ENCODE data around the gene IL22. TPM values are rescaled to one million over a fixed set of nuclear protein-coding genes. Genes with fewer than 3 reads are reported as not detected.

IL22 gene
- total RNA-seq, 1 experiment from 2014 or later = not detected

DNA sequence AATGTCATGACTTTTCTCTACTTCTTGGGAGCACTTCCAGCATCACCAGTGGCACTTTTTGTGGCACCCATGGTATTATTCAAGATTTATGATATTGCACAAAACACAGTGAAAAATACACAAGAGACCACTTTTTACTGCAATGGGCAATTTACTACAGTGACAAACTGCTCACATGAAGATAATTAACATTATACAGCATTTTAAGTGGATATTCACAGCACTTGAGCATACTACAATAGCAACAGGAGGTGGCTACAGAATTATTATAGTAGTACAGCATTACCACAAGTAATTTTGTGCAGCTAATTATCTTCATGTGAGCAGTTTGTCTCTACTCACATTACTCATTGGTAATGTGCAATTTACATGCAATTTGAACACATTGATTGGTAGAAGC lies 46.1 kb downstream of the IL22 start:
- H3K4me2 ChIP-seq (ENCODE audit: low read length) = no peak overlapping the region
- POLR2A ChIA-PET = no interaction called here
- no peaks in the 10 kb centered on the region for H3K9me2 ChIP-seq (ENCODE audit: insufficient read depth)
- no peak overlapping the region for H3K9ac ChIP-seq (ENCODE audit: low read length)
- CTCF ChIA-PET = no interaction called here
- RAD21 ChIA-PET (ENCODE audit: low non-redundant PET in 1 of 2, low total read pairs in 2 of 2, uncharacterized antibody in 2 of 2, unreplicated experiment in 2 of 2) = no interaction called here
- intact Hi-C loops (cut with micrococcal nuclease) = no loop called here
- no peaks in the 10 kb centered on the region for H3K79me2 ChIP-seq (ENCODE audit: insufficient read depth, low read length)
- no peak overlapping the region for H2AFZ ChIP-seq (ENCODE audit: low read depth, low read length, poor library complexity, severe bottlenecking)
- no TSS peak for BruUV-seq (replicated peaks)
- H3K27me3 ChIP-seq (ENCODE audit: insufficient read depth, low read length) = no peaks in the 10 kb centered on the region
- H3K27ac ChIP-seq (ENCODE audit: low read depth, low read length) = no peak overlapping the region
- TF ChIP-seq, protein P1, sequence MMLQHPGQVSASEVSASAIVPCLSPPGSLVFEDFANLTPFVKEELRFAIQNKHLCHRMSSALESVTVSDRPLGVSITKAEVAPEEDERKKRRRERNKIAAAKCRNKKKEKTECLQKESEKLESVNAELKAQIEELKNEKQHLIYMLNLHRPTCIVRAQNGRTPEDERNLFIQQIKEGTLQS (IDR thresholded peaks at IDR 0.05) = no peak
- TF ChIP-seq FOSL1 (IDR thresholded peaks at IDR 0.05; ENCODE audit: low read depth) = no peak
- TF ChIP-seq SIN3A (IDR thresholded peaks at IDR 0.05; ENCODE audit: low read depth) = no peak
- TF ChIP-seq JUND (IDR thresholded peaks at IDR 0.05) = no peak
- TF ChIP-seq EZH2 (IDR thresholded peaks at IDR 0.05) = no peak
- TF ChIP-seq, protein P2, sequence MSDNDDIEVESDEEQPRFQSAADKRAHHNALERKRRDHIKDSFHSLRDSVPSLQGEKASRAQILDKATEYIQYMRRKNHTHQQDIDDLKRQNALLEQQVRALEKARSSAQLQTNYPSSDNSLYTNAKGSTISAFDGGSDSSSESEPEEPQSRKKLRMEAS (IDR thresholded peaks at IDR 0.05) = no peak
- TF ChIP-seq, protein P3, sequence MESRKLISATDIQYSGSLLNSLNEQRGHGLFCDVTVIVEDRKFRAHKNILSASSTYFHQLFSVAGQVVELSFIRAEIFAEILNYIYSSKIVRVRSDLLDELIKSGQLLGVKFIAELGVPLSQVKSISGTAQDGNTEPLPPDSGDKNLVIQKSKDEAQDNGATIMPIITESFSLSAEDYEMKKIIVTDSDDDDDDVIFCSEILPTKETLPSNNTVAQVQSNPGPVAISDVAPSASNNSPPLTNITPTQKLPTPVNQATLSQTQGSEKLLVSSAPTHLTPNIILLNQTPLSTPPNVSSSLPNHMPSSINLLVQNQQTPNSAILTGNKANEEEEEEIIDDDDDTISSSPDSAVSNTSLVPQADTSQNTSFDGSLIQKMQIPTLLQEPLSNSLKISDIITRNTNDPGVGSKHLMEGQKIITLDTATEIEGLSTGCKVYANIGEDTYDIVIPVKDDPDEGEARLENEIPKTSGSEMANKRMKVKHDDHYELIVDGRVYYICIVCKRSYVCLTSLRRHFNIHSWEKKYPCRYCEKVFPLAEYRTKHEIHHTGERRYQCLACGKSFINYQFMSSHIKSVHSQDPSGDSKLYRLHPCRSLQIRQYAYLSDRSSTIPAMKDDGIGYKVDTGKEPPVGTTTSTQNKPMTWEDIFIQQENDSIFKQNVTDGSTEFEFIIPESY (IDR thresholded peaks at IDR 0.05; ENCODE audit: extremely low read depth, insufficient replicate concordance, low read length) = no peak
- TF ChIP-seq SP1 (IDR thresholded peaks at IDR 0.05; ENCODE audit: low read depth) = no peak
- TF ChIP-seq POLR2A (IDR thresholded peaks at IDR 0.05; ENCODE audit: borderline replicate concordance, extremely low read depth, insufficient read depth, insufficient read length) = no peak
- no peak for TF ChIP-seq POLR2AphosphoS5 (IDR thresholded peaks at IDR 0.05; ENCODE audit: low read depth, low read length)
- TF ChIP-seq ZFX (IDR thresholded peaks at IDR 0.05) = no peak
- no peak for TF ChIP-seq ELF1 (IDR thresholded peaks at IDR 0.05; ENCODE audit: borderline replicate concordance, low read depth)
- no peak for TF ChIP-seq RAD21 (IDR thresholded peaks at IDR 0.05; ENCODE audit: low read depth)
- TF ChIP-seq EGR1 (IDR thresholded peaks at IDR 0.05; ENCODE audit: low read depth) = no peak
- TF ChIP-seq CBX3 (IDR thresholded peaks at IDR 0.05; ENCODE audit: low read depth) = no peak
- no peak for TF ChIP-seq SRF (IDR thresholded peaks at IDR 0.05; ENCODE audit: low read depth)
- DNase-seq (ENCODE audit: low read depth, low spot score) (no peak), ATAC-seq (no peak)
- no peaks in the 10 kb centered on the region for H3K36me3 ChIP-seq (ENCODE audit: control insufficient read depth in 1 of 2, insufficient read depth in 2 of 2, low read length in 2 of 2)
- H3K9me3 ChIP-seq (ENCODE audit: control insufficient read depth in 1 of 2, insufficient read depth in 1 of 2, low read depth in 1 of 2, low read length in 2 of 2) = no peaks in the 10 kb centered on the region
- no peaks in the 10 kb centered on the region for H4K20me1 ChIP-seq (ENCODE audit: insufficient read depth)
- no peak overlapping the region for H3K4me3 ChIP-seq (replicated peaks in 1 of 2; ENCODE audit: low read depth in 1 of 2, low read length in 2 of 2)
- H3K4me1 ChIP-seq (ENCODE audit: control insufficient read depth in 1 of 2, insufficient read depth in 2 of 2, low read length in 2 of 2) = peaks cover 0 to 5% of the 10 kb centered on the region in 2 experiments; a peak in 1 of 4 replicates
